Measurements from ENCODE around the gene ATP11C. TPM values are rescaled to one million over a fixed set of nuclear protein-coding genes. Genes with fewer than 3 reads are reported as not detected.
A peak's percentile ranks its signal among the peaks of the same experiment; 100 is the strongest.

ATP11C gene
- total and polyA plus RNA-seq, 9 of the 15 experiments (the other 6 are each of a cell fraction or from before 2014, with no cell fraction given): 18.2 to 42.2 (median 29.4) TPM

- no peak for TF ChIP-seq ZNF407 (IDR thresholded peaks at IDR 0.05; ENCODE audit: low read depth)
- no peak for TF ChIP-seq HMBOX1 (IDR thresholded peaks at IDR 0.05)
- 0 out of 2 replicates have a peak, but pooled peaks have one; percentile 46 for TF ChIP-seq RBFOX2 (IDR thresholded peaks at IDR 0.05; ENCODE audit: low read depth, low read length)
- no peak for TF ChIP-seq SAP30 (IDR thresholded peaks at IDR 0.05; ENCODE audit: borderline replicate concordance, insufficient read depth, low read depth, low read length, poor library complexity, severe bottlenecking)
- TF ChIP-seq EP400 (IDR thresholded peaks at IDR 0.05): peak; percentile 28; the same call in 1 of the 2 replicates
- no peak for TF ChIP-seq UBTF (IDR thresholded peaks at IDR 0.05; ENCODE audit: borderline replicate concordance in 1 of 2, low read depth in 2 of 2, low read length in 2 of 2)
- peak in 1 of 2 experiments; percentile 32 for TF ChIP-seq NCOA2 (IDR thresholded peaks at IDR 0.05; ENCODE audit: partially characterized antibody in 2 of 2)
- peak; percentile 31 to 38 for TF ChIP-seq NRF1 (conservative IDR thresholded peaks at IDR 0.05 in 1 of 2, IDR thresholded peaks at IDR 0.05 in 1 of 2)
Observed at GRCh38 chrX:139930916-139931645, 1.8 kb downstream of the ATP11C start (continued).

Data from K562 (cell line).